B cell (primary cell): ENCODE data around the gene KCNJ16. TPM values are rescaled to one million over a fixed set of nuclear protein-coding genes. Genes with fewer than 3 reads are reported as not detected.

ENCODE experiments used
- ATAC-seq: fragments of 200-7000 bp; cut with Tn5 transposase; one replicate; pipeline ENCODE4 v1.10.0; 2021; ENCODE audit warnings: low read depth, mild to moderate bottlenecking, moderate number of reproducible peaks, moderate library complexity
- CTCF ChIA-PET: fragments of 350-600 bp; sonication (Branson Sonifier 250); formaldehyde crosslinking; loops from one replicate; lab custom pipeline; 2021; ENCODE audit warnings: antibody characterized with exemption, inconsistent platforms; lab: Charles Lee
- POLR2A ChIA-PET: fragments of 350-600 bp; sonication (Branson Sonifier 250); formaldehyde crosslinking; loops from one replicate; lab custom pipeline; 2021; ENCODE audit warnings: antibody characterized with exemption; lab: Charles Lee
- DNase-seq: peaks from one replicate; pipeline ENCODE4 v3.0.0; 2013
- H2AFZ ChIP-seq: 2 replicates; pipeline ENCODE4 v1.6.1; 2012; ENCODE audit warnings: mild to moderate bottlenecking, low read depth, low read length; ENCODE audit not compliant: insufficient read depth, poor library complexity, severe bottlenecking
- H3K27ac ChIP-seq, 2 donors: 1 replicate in 1 of 2; 2 replicates in 1 of 2; pipeline ENCODE4 v1.5.1; 2012 to 2013; ENCODE audit warnings: low read length in 2 of 2, mild to moderate bottlenecking in 2 of 2, moderate library complexity in 1 of 2
- H3K27me3 ChIP-seq, 4 experiments: fragments of 200-600 bp in 1 of 4; sonication (generic) in 1 of 4; replicated peaks in 1 of 4; 1 replicate in 2 of 4; 2 replicates in 2 of 4; pipeline versions ENCODE4 v1.6.1 to v1.7.0; 2013 to 2016; ENCODE audit warnings: low read length in 3 of 4, mild to moderate bottlenecking in 2 of 4, mixed read lengths in 1 of 4, moderate library complexity in 1 of 4; ENCODE audit not compliant: insufficient read depth in 4 of 4, control insufficient read depth in 3 of 4; ENCODE audit errors: control extremely low read depth in 1 of 4
- H3K36me3 ChIP-seq, 2 experiments: replicated peaks in 1 of 2; 1 replicate in 1 of 2; 2 replicates in 1 of 2; pipeline versions ENCODE4 v1.6.1 to v1.7.1; 2013; ENCODE audit warnings: low read length in 1 of 2; ENCODE audit not compliant: insufficient read depth in 2 of 2, control insufficient read depth in 1 of 2; ENCODE audit errors: control extremely low read depth in 1 of 2, extremely low read depth in 1 of 2
- H3K4me1 ChIP-seq, 2 donors: fragments of 200-600 bp in 1 of 2; sonication (generic) in 1 of 2; 1 replicate in 1 of 2; 2 replicates in 1 of 2; pipeline versions ENCODE4 v1.5.1 to v1.6.1; 2013 to 2017; ENCODE audit warnings: low read length in 2 of 2; ENCODE audit not compliant: control insufficient read depth in 2 of 2, insufficient read depth in 2 of 2
- H3K4me2 ChIP-seq: replicated peaks from 2 replicates; pipeline ENCODE3; 2012; ENCODE audit warnings: mild to moderate bottlenecking, low read depth, low read length; ENCODE audit not compliant: poor library complexity, severe bottlenecking
- H3K4me3 ChIP-seq, 5 experiments: fragments of 200-600 bp in 1 of 5; sonication (generic) in 1 of 5; 1 replicate in 3 of 5; 2 replicates in 2 of 5; pipeline versions ENCODE4 v1.5.1 to v1.7.0; 2011 to 2016; ENCODE audit warnings: low read length in 4 of 5, mild to moderate bottlenecking in 4 of 5, low read depth in 2 of 5, control low read depth in 1 of 5, moderate library complexity in 1 of 5; ENCODE audit not compliant: insufficient read depth in 1 of 5; ENCODE audit errors: control extremely low read depth in 1 of 5, extremely low read depth in 1 of 5
- H3K79me2 ChIP-seq: fragments of 200-600 bp; sonication (generic); one replicate; pipeline ENCODE4 v1.6.0; 2016; ENCODE audit warnings: low read length; ENCODE audit not compliant: control insufficient read depth, insufficient read depth
- H3K9ac ChIP-seq: fragments of 200-600 bp; sonication (generic); 2 replicates; pipeline ENCODE4 v1.6.1; 2017; ENCODE audit warnings: mild to moderate bottlenecking, low read length, moderate library complexity
- H3K9me3 ChIP-seq, 3 donors: one replicate each; pipeline versions ENCODE4 v1.6.1 to v1.7.1; 2013; ENCODE audit warnings: low read length in 2 of 3; ENCODE audit not compliant: control insufficient read depth in 2 of 3, insufficient read depth in 1 of 3; ENCODE audit errors: control extremely low read depth in 1 of 3
- H4K20me1 ChIP-seq: 2 replicates; pipeline ENCODE4 v1.6.0; 2012; ENCODE audit warnings: mild to moderate bottlenecking, low read length; ENCODE audit not compliant: insufficient read depth, control insufficient read depth, poor library complexity, severe bottlenecking
- H3K27ac Mint-ChIP-seq: one replicate; pipeline ENCODE4 v1.8.0; 2021; ENCODE audit warnings: mixed read lengths
- H3K27me3 Mint-ChIP-seq: one replicate; pipeline ENCODE4 v1.8.0; 2021; ENCODE audit warnings: mixed read lengths
- H3K4me1 Mint-ChIP-seq: one replicate; pipeline ENCODE4 v1.8.0; 2021; ENCODE audit warnings: mixed read lengths
- H3K4me3 Mint-ChIP-seq: one replicate; pipeline ENCODE4 v1.8.0; 2021; ENCODE audit warnings: mixed read lengths
- H3K9me3 Mint-ChIP-seq: one replicate; pipeline ENCODE4 v1.8.0; 2022; ENCODE audit warnings: mixed read lengths; ENCODE audit not compliant: insufficient read depth
- CTCF ChIP-seq: fragments of 200-600 bp; IDR thresholded peaks from one replicate; pipeline ENCODE4 v1.8.0; 2022; ENCODE audit warnings: antibody characterized with exemption, mild to moderate bottlenecking
- EZH2 ChIP-seq: IDR thresholded peaks from 2 replicates; pipeline ENCODE4 v1.6.1; 2012; ENCODE audit warnings: borderline replicate concordance, low read depth, mild to moderate bottlenecking, moderate library complexity, low read length; ENCODE audit not compliant: insufficient read depth, poor library complexity, severe bottlenecking
- WGBS: methylation state at CpG from one replicate; pipeline ENCODE4 v1.1.5; 2013; ENCODE audit warnings: missing lambda C conversion rate; ENCODE audit not compliant: insufficient coverage; 5-methylcytosine and 5-hydroxymethylcytosine counted together
- intact Hi-C: fragments of 100-400 bp; cut with micrococcal nuclease; formaldehyde crosslinking; loops from one replicate; pipeline ENCODE4 v1.10.0; 2022
- polyA plus RNA-seq: library from polyadenylated mRNA; depleted of rRNA; stranded (reverse); fragments of >200 nt; gene quantifications from 2 replicates; pipeline ENCODE4 v1.2.3, GENCODE V29; 2012
- total RNA-seq, 2 donors: library from RNA; stranded (reverse); fragments of 120-200 nt in 1 of 2; gene quantifications; 1 replicate in 1 of 2; 2 replicates in 1 of 2; pipeline versions ENCODE4 v1.2.3 to v1.2.4, GENCODE V29; 2013 to 2022

The KCNJ16 gene
- total and polyA plus RNA-seq, 2 donors (not counting 1 experiment from before 2014, with no cell fraction given), result not detected

GRCh38 chr17:70134042-70134441 is 59.0 kb downstream of the KCNJ16 start:
- DNase-seq (no peak), ATAC-seq (no peak)
- Histone ChIP-seq H3K9me3 (peaks cover 0 to 4% (median 0%) of the 10 kb centered on the region in 3 donors), H3K27ac (no peak overlapping the region), H3K36me3 (no peaks in the 10 kb centered on the region), H3K4me2 (no peak overlapping the region), H3K4me1 (peaks cover 5 to 8% of the 10 kb centered on the region in 2 donors), H4K20me1 (no peaks in the 10 kb centered on the region), H3K4me3 (no peak overlapping the region), H2AFZ (no peak overlapping the region), H3K79me2 (no peaks in the 10 kb centered on the region), H3K9ac (no peak overlapping the region), H3K27me3 (no peaks in the 10 kb centered on the region)
- intact Hi-C loops, result no loop called here
- H3K9me3 Mint-ChIP-seq, result no peaks in the 10 kb centered on the region
- H3K4me1 Mint-ChIP-seq, result peaks cover 15% of the 10 kb centered on the region
- H3K4me3 Mint-ChIP-seq, result no peak overlapping the region
- no peak overlapping the region for H3K27ac Mint-ChIP-seq
- POLR2A ChIA-PET, result no interaction called here
- WGBS, result 96% methylated on average over 8 of the region's 8 CpGs
- H3K27me3 Mint-ChIP-seq, result peaks cover 7% of the 10 kb centered on the region
- TF ChIP-seq CTCF (no peak), EZH2 (no peak)
- CTCF ChIA-PET, result interaction anchor here (2.1 kb wide), 1 partner anchor 10 kb away, joined by 4 read pairs; no protein-coding TSS in a partner anchor

- peaks cover 7% of the 10 kb centered on the region for H3K27me3 Mint-ChIP-seq
- no peak overlapping the region for H3K4me3 Mint-ChIP-seq
- no peak for ATAC-seq
- intact Hi-C loops, result no loop called here
- H3K27ac ChIP-seq, result no peak overlapping the region
- no peaks in the 10 kb centered on the region for H3K27me3 ChIP-seq
- CTCF ChIA-PET, result interaction anchor here (2.1 kb wide), 1 partner anchor 9 kb away, joined by 4 read pairs; no protein-coding TSS in a partner anchor
- POLR2A ChIA-PET, result no interaction called here
- H3K9me3 ChIP-seq, result peaks cover 0 to 2% (median 0%) of the 10 kb centered on the region in 3 donors
- no peak overlapping the region for H3K4me3 ChIP-seq
- no peak overlapping the region for H2AFZ ChIP-seq
- peaks cover 5 to 8% of the 10 kb centered on the region in 2 donors for H3K4me1 ChIP-seq
- H3K9ac ChIP-seq, result no peak overlapping the region
- H3K4me1 Mint-ChIP-seq, result peaks cover 15% of the 10 kb centered on the region
- H3K9me3 Mint-ChIP-seq, result no peaks in the 10 kb centered on the region
- no peak for TF ChIP-seq EZH2
- TF ChIP-seq CTCF, result no peak
- H3K36me3 ChIP-seq, result no peaks in the 10 kb centered on the region
- no peak for DNase-seq
- no peaks in the 10 kb centered on the region for H3K79me2 ChIP-seq
- H4K20me1 ChIP-seq, result no peaks in the 10 kb centered on the region
- no peak overlapping the region for H3K27ac Mint-ChIP-seq
- no peak overlapping the region for H3K4me2 ChIP-seq
- WGBS, result no CpG with 5 or more reads among the region's 1 CpG
Observed at GRCh38 chr17:70134777-70135176, 59.8 kb downstream of the KCNJ16 start.
